K562 (cell line): ENCODE results near the gene CLGN. TPM values are rescaled to one million over a fixed set of nuclear protein-coding genes. Genes with fewer than 3 reads are reported as not detected.

Source experiments
- AFF1 ChIP-seq, 2 experiments: fragments of 450-650 bp; IDR thresholded peaks; 2 replicates each; pipeline ENCODE4 v1.6.1; 2018; ENCODE audit warnings: mild to moderate bottlenecking in 2 of 2, low read depth in 1 of 2; ENCODE audit not compliant: partially characterized antibody in 2 of 2
- ARID2 ChIP-seq: fragments of 450-650 bp; IDR thresholded peaks from 2 replicates; pipeline ENCODE4 v1.6.1; 2017; ENCODE audit warnings: antibody characterized with exemption, mild to moderate bottlenecking
- CEBPG ChIP-seq, 3 experiments: fragments of 200-800 bp in 1 of 3; sonication (Bioruptor generic) in 1 of 3; sonication (generic) in 1 of 3; formaldehyde crosslinking in 1 of 3; IDR thresholded peaks in 2 of 3; conservative IDR thresholded peaks in 1 of 3; 2 replicates each; pipeline versions ENCODE4 v1.6.1 to v1.8.0; 2016 to 2022; ENCODE audit warnings: missing compliant biosample characterization in 2 of 3, missing genetic modification characterization in 2 of 3, mild to moderate bottlenecking in 1 of 3, missing genetic modification reagents in 1 of 3
- DACH1 ChIP-seq: fragments of 450-650 bp; IDR thresholded peaks from 2 replicates; pipeline ENCODE4 v1.6.1; 2018; ENCODE audit not compliant: partially characterized antibody
- E2F3 ChIP-seq: fragments of 250-450 bp; sonication (Bioruptor Pico); IDR thresholded peaks from 2 replicates; pipeline ENCODE4 v1.4.0; 2020; ENCODE audit warnings: mild to moderate bottlenecking
- E2F5 ChIP-seq: sonication (generic); formaldehyde crosslinking; IDR thresholded peaks from 2 replicates; pipeline ENCODE4 v1.8.0; 2022; ENCODE audit warnings: mild to moderate bottlenecking, missing genetic modification reagents
- ELF1 ChIP-seq: fragments of 200-800 bp; sonication (Bioruptor generic); IDR thresholded peaks from 2 replicates; pipeline ENCODE4 v1.6.1; 2016; ENCODE audit warnings: missing genetic modification characterization, missing compliant biosample characterization
- FUS ChIP-seq: fragments of 200-400 bp; formaldehyde crosslinking; optimal IDR thresholded peaks from 2 replicates; pipeline ENCODE3; 2017; ENCODE audit warnings: low read depth, low read length
- MIER1 ChIP-seq: fragments of 450-650 bp; IDR thresholded peaks from 2 replicates; pipeline ENCODE4 v1.6.1; 2016; ENCODE audit warnings: antibody characterized with exemption, mild to moderate bottlenecking, low read depth
- MTA1 ChIP-seq: fragments of 450-650 bp; IDR thresholded peaks from 2 replicates; pipeline ENCODE4 v1.6.1; 2017; ENCODE audit warnings: borderline replicate concordance
- MTF1 ChIP-seq: fragments of 250-450 bp; sonication (Bioruptor Pico); IDR thresholded peaks from 2 replicates; pipeline ENCODE4 v1.9.0; 2021; ENCODE audit warnings: moderate library complexity, mild to moderate bottlenecking, inconsistent platforms, borderline replicate concordance
- NONO ChIP-seq, 2 experiments: fragments of 200-400 bp in 1 of 2; fragments of 450-650 bp in 1 of 2; formaldehyde crosslinking in 1 of 2; IDR thresholded peaks; 2 replicates each; pipeline ENCODE4 v1.6.1; 2017; ENCODE audit warnings: low read depth in 2 of 2, mild to moderate bottlenecking in 2 of 2, moderate library complexity in 2 of 2, low read length in 1 of 2
- TRIM24 ChIP-seq, 2 experiments: fragments of 450-650 bp; IDR thresholded peaks; 2 replicates each; pipeline ENCODE4 v1.6.1; 2016
- ZBTB11 ChIP-seq, 3 experiments: fragments of 200-800 bp in 1 of 3; fragments of 250-450 bp in 1 of 3; fragments of 450-650 bp in 1 of 3; sonication (Bioruptor Pico) in 1 of 3; sonication (Bioruptor generic) in 1 of 3; formaldehyde crosslinking in 1 of 3; IDR thresholded peaks; 2 replicates each; pipeline versions ENCODE4 v1.6.1 to v1.8.0; 2016 to 2022; ENCODE audit warnings: mild to moderate bottlenecking in 2 of 3, missing genetic modification characterization in 2 of 3, missing compliant biosample characterization in 1 of 3, moderate library complexity in 1 of 3
- ZNF41 ChIP-seq: fragments of 250-450 bp; sonication (Bioruptor Pico); conservative IDR thresholded peaks from 2 replicates; pipeline ENCODE4 v1.4.0; 2020; ENCODE audit warnings: mild to moderate bottlenecking
- polyA plus RNA-seq, 8 experiments: library from polyadenylated mRNA; depleted of rRNA in 4 of 8; stranded (reverse) in 5 of 8; unstranded in 3 of 8; fragments of >200 nt; fragmentation: Nextera tagmentation in 2 of 8; fragmentation: Illumina TruSeq in 1 of 8; extraction: Ambion mirVana in 2 of 8; extraction: Trizol in 1 of 8; gene quantifications; 2 replicates each; pipeline versions ENCODE4 v1.2.1 to v1.2.3, GENCODE V29; 2011 to 2014; ENCODE audit warnings: inconsistent platforms in 1 of 8, missing spikeins in 1 of 8
- total RNA-seq, 7 experiments: library from RNA; depleted of rRNA in 6 of 7; stranded (reverse); fragments of >200 nt in 6 of 7; fragmentation: Illumina TruSeq in 2 of 7; extraction: Trizol in 2 of 7; gene quantifications; 2 replicates each; pipeline versions ENCODE4 v1.2.1 to v1.2.3, GENCODE V29; 2011 to 2021; ENCODE audit warnings: low replicate concordance in 1 of 7
- TF ChIP-seq, protein P1 (sequence below): fragments of 250-450 bp; sonication (Bioruptor Pico); IDR thresholded peaks from 2 replicates; pipeline ENCODE4 v1.8.0; 2022; ENCODE audit warnings: moderate library complexity, mild to moderate bottlenecking, inconsistent platforms

Gene CLGN
- total and polyA plus RNA-seq, 9 of the 15 experiments (the other 6 are each of a cell fraction or from before 2014, with no cell fraction given) = 0.22 to 3.6 (median 2.7) TPM

DNA sequence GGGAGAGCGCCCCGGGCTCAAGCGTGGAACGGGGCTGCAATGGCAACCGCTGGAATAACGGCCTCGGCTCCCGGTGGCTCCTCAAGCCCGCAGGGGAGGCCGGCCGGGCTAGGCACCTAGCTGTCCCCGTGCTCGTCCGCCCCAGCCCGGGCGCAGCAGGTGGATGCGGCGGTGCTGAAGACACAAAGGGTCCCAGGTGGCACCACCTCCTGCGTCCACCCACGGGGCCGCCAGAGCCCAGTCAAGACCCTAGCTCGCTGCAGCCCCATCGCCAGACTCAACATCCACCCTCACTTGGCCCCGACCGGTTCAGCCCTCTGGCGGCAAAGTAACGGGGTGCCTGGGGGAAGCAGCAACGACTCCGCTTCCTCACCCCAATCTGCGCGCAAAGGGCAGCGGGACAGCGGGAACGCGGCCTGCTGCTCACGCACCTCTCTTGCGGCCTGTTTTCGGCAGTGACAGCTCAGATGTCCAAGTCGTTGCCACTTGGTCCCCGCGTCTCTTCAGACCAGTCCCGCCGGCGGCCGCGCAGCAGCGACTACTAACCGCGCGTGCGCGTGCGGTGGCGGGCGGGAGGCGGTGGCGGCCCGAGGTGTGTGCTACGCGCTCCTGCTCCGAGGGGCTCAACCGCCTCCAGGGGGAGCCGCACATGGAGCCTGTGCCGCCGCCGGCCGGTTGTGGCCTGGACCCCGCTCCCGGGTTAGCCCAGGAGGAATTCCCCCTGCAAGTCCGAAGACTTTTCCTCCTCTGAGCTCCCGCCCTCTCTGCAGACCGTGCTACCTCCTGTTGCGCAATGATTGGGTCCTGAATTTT is at the start of gene CLGN (continued):
- no peak for TF ChIP-seq AFF1 (IDR thresholded peaks at IDR 0.05; ENCODE audit: low read depth in 1 of 2, partially characterized antibody in 2 of 2)
- no peak for TF ChIP-seq NONO (IDR thresholded peaks at IDR 0.05; ENCODE audit: low read depth in 2 of 2, low read length in 1 of 2)
- TF ChIP-seq MTF1 = no peak
- no peak for TF ChIP-seq ELF1 (tag)
- TF ChIP-seq MIER1 = no peak
- peak; percentile 95 for TF ChIP-seq CEBPG (CRISPR knock-in tag; IDR thresholded peaks at IDR 0.05)
- TF ChIP-seq CEBPG (tag; conservative IDR thresholded peaks at IDR 0.05 in 1 of 2, IDR thresholded peaks at IDR 0.05 in 1 of 2) = peak in 1 of 2 experiments; percentile 100; a peak in 2 of 4 replicates
- no peak for TF ChIP-seq TRIM24 (IDR thresholded peaks at IDR 0.05)
- no peak for TF ChIP-seq E2F5 (CRISPR knock-in tag)
- TF ChIP-seq ZNF41 (CRISPR knock-in tag) = 0 out of 2 replicates have a peak, but pooled peaks have one; percentile 29
- TF ChIP-seq MTA1 = no peak
- no peak for TF ChIP-seq DACH1
- TF ChIP-seq, protein P1, sequence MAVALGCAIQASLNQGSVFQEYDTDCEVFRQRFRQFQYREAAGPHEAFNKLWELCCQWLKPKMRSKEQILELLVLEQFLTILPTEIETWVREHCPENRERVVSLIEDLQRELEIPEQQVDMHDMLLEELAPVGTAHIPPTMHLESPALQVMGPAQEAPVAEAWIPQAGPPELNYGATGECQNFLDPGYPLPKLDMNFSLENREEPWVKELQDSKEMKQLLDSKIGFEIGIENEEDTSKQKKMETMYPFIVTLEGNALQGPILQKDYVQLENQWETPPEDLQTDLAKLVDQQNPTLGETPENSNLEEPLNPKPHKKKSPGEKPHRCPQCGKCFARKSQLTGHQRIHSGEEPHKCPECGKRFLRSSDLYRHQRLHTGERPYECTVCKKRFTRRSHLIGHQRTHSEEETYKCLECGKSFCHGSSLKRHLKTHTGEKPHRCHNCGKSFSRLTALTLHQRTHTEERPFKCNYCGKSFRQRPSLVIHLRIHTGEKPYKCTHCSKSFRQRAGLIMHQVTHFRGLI (CRISPR knock-in tag) = no peak; the same call in 1 of the 2 replicates
- TF ChIP-seq E2F3 (CRISPR knock-in tag) = 0 out of 2 replicates have a peak, but pooled peaks have one; percentile 15
- no peak for TF ChIP-seq ARID2
- no peak for TF ChIP-seq FUS
- TF ChIP-seq ZBTB11 (CRISPR knock-in tag; IDR thresholded peaks at IDR 0.05) = 0 out of 6 replicates have a peak, but pooled peaks of 1 of the 3 experiments have one; percentile 21
